ENCODE data around the gene SPRYD4. TPM values are rescaled to one million over a fixed set of nuclear protein-coding genes. Genes with fewer than 3 reads are reported as not detected.
A peak's percentile ranks its signal among the peaks of the same experiment; 100 is the strongest.
"Not testable (repeated sequence)": the region's sequence is repeated elsewhere in the genome, so short reads cannot be mapped to it uniquely, and the experiment has no call there.

SPRYD4 gene
- total and polyA plus RNA-seq, 4 donors: 1.6 to 3.6 (median 1.9) TPM

DNA sequence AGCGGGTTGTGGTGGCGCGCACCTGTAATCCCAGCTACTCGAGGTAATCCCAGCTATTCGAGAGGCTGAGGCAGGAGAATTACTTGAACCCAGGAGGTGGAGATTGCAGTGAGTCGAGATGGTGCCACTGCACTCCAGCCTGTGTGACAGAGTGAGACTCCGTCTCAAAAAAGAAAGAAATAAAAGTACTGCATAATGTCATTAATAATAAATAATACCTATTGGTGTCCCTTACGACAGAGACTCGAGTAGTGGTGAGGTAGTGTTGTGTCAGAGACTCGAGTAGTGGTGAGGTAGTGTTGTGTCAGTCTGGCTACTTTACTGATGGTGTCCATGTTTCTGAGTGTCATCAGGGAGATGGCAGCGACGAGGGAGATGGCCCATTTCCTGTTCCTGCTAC is 18.3 kb downstream of the SPRYD4 start:
- 88 to 92% methylated on average over 12 of the region's 12 CpGs for WGBS, 2 donors
- DNase-seq (no peak), ATAC-seq (ENCODE audit: low FRiP score) (no peak)
- no peaks in the 10 kb centered on the region for H3K4me1 ChIP-seq (ENCODE audit: control insufficient read depth in 1 of 2, insufficient read depth in 2 of 2, low read length in 2 of 2)
- H3K9me3 ChIP-seq (ENCODE audit: control insufficient read depth, low read length): no peaks in the 10 kb centered on the region
- no peak overlapping the region for H3K27ac ChIP-seq (ENCODE audit: low read depth in 1 of 2, low read length in 2 of 2)
- intact Hi-C loops (cut with DNase I): no loop called here
- no peaks in the 10 kb centered on the region for H3K27me3 ChIP-seq (ENCODE audit: control insufficient read depth in 1 of 2, insufficient read depth in 2 of 2, low read length in 1 of 2)
- H3K4me3 ChIP-seq (ENCODE audit: low read length in 2 of 2): no peak overlapping the region
- no peaks in the 10 kb centered on the region for H3K36me3 ChIP-seq (ENCODE audit: control insufficient read depth in 1 of 2, insufficient read depth in 2 of 2, low read length in 1 of 2)

DNA sequence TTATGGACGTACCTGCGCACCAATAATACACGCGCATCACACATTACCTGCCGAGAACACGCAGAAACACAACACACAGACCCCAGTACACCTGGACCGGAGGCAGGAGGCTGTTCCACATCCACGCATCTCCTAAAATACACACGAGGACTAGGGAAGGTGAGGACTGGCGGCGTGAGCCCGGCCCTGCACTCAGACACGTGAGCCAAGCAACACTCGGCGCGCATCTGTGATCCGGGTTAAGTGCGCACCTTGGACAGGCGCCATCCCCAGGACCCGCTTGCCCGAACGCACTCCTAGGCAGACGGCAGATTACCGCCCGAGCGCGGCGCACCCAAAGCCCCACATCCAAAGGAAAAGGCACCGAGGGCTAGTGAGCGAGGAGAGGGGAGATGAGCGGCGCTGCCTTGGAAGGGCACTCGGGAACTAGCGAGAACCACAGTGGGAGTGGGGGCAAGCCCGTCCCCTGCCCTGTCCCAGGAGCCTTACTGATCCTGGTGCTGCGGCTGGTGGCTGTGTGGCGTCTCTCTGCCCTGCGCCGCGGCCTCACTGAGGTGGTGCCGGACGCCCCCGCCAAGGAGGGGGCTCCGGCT is 19.2 kb downstream of the SPRYD4 start:
- 4 to 5% methylated on average over 43 to 44 of the region's 44 CpGs for WGBS, 2 donors
- Histone ChIP-seq H3K4me1 (ENCODE audit: control insufficient read depth in 1 of 2, insufficient read depth in 2 of 2, low read length in 2 of 2) (no peaks in the 10 kb centered on the region), H3K27ac (ENCODE audit: low read depth in 1 of 2, low read length in 2 of 2) (no peak overlapping the region), H3K4me3 (ENCODE audit: low read length in 2 of 2) (peak overlapping the region; percentile 9 to 58), H3K27me3 (ENCODE audit: control insufficient read depth in 1 of 2, insufficient read depth in 2 of 2, low read length in 1 of 2) (no peaks in the 10 kb centered on the region), H3K36me3 (ENCODE audit: control insufficient read depth in 1 of 2, insufficient read depth in 2 of 2, low read length in 1 of 2) (no peaks in the 10 kb centered on the region), H3K9me3 (ENCODE audit: control insufficient read depth, low read length) (no peaks in the 10 kb centered on the region)
- ATAC-seq (ENCODE audit: low FRiP score) (peak; percentile 62), DNase-seq (peak; percentile 53 to 80)
- intact Hi-C loops (cut with DNase I): no loop called here

DNA sequence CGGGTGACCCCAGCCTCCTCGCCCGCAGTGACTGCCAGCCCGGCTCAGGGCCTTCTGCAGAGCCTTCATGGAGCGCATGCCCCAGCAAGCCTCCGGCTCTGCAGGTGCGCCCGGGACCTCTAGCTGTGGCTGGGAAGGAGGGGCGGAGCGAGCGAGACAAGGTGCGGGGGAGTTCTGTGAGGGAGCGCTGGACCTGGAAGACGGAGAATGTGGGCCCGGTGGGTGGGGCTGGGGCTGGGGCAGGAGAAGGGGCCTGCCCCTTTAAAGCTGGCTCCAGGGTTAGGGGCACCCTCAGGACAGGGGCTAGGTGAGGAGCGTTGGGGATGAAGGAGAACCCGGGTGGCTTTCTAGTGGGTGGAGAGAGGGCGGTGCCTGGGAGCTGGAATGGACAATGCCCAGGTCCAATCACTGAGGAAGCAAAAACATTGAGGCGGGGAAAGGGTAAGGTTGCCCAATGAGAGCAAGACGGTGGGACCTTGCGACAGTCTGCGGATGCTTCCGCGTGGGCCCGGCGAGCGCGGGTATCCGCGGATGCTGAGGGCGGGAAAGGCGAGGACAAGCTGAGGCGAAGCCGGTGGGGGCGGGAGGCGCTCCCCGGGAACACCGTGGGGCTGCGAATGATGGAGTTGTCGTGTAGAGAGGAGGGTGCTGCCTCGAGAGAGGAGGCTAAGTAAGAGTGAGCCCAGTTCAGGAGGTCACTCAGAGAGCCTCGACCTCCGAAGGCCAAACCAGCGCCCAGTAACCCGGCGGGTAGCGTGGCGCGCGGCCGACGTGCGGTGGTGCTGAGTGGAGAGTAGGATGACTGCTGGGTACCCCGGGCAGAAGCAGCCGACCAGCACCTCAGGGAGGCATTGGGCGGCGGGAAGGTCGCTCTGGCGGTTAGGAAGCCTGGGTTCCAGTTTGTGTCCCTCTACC is 19.9 kb downstream of the SPRYD4 start, which contains the start of gene GLS2:
GLS2 (minus strand) TSS at position 121 of the 915 bp plus-strand sequence; CDS start at position 78, 43 bp downstream.
- H3K27ac ChIP-seq (ENCODE audit: low read depth in 1 of 2, low read length in 2 of 2): no peak within 1 kb of the TSS
- WGBS, 2 donors: 15% methylated on average over 52 to 59 of the region's 59 CpGs
- no peaks in the 10 kb centered on the region for H3K9me3 ChIP-seq (ENCODE audit: control insufficient read depth, low read length)
- H3K4me1 ChIP-seq (ENCODE audit: control insufficient read depth in 1 of 2, insufficient read depth in 2 of 2, low read length in 2 of 2): no peaks in the 10 kb centered on the region
- DNase-seq (peak; percentile 81 to 89), ATAC-seq (ENCODE audit: low FRiP score) (peak; percentile 93)
- intact Hi-C loops (cut with DNase I): no loop called here
- H3K4me3 ChIP-seq (ENCODE audit: low read length in 2 of 2): peak within 1 kb of the TSS; percentile 9 to 58
- no peaks in the 10 kb centered on the region for H3K27me3 ChIP-seq (ENCODE audit: control insufficient read depth in 1 of 2, insufficient read depth in 2 of 2, low read length in 1 of 2)
- no peaks in the 10 kb centered on the region for H3K36me3 ChIP-seq (ENCODE audit: control insufficient read depth in 1 of 2, insufficient read depth in 2 of 2, low read length in 1 of 2)

DNA sequence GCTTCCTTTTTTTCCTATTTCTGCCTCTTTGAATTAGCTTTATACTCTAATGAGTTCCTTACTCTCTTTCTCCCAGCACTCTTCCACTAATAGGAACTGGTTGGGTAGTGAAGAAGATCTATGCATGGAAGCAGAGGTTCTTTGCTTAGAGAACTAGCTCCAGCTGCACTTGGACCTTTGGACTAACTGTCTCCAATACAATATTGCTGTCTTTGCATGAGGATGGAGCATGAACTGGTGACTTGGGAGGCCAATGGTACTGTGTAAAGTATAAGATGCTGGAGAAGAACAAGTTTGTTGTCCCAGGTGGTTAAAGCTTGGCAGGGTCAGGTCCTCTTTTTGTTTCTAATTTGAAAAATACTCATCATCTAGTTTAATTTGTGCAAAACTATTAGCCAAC is 22.0 kb downstream of the SPRYD4 start:
- Histone ChIP-seq H3K4me3 (ENCODE audit: low read length in 2 of 2) (no peak overlapping the region), H3K9me3 (ENCODE audit: control insufficient read depth, low read length) (no peaks in the 10 kb centered on the region), H3K27ac (ENCODE audit: low read depth in 1 of 2, low read length in 2 of 2) (no peak overlapping the region), H3K27me3 (ENCODE audit: control insufficient read depth in 1 of 2, insufficient read depth in 2 of 2, low read length in 1 of 2) (no peaks in the 10 kb centered on the region), H3K36me3 (ENCODE audit: control insufficient read depth in 1 of 2, insufficient read depth in 2 of 2, low read length in 1 of 2) (no peaks in the 10 kb centered on the region), H3K4me1 (ENCODE audit: control insufficient read depth in 1 of 2, insufficient read depth in 2 of 2, low read length in 2 of 2) (no peaks in the 10 kb centered on the region)
- ATAC-seq (ENCODE audit: low FRiP score): no peak
- DNase-seq: no peak
- intact Hi-C loops (cut with DNase I): no loop called here

DNA sequence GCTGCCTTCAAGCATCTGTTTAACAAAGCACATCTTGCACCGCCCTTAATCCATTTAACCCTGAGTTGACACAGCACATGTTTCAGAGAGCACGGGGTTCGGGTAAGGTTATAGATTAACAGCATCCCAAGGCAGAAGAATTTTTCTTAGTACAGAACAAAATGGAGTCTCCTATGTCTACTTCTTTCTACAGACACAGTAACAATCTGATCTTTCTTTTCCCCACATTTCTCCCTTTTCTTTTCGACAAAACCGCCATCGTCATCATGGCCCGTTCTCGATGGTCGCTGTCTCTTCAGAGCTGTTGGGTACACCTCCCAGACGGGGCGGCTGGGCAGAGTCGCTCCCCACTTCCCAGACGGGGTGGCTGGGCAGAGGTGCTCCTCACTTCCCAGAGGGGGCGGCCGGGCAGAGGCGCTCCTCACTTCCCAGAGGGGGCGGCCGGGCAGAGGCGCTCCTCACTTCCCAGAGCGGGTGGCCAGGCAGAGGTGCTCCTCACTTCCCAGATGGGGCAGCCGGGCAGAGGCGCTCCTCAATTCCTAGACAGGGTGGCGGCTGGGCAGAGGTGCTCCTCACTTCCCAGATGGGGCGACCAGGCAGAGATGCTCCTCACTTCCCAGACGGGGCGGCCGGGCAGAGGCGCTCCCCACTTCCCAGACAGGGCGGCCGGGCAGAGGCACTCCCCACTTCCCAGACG is 25.2 kb downstream of the SPRYD4 start:
- DNase-seq; H3K27ac ChIP-seq (ENCODE audit: low read depth in 1 of 2, low read length in 2 of 2); H3K4me3 ChIP-seq (ENCODE audit: low read length in 2 of 2); H3K4me1 ChIP-seq (ENCODE audit: control insufficient read depth in 1 of 2, insufficient read depth in 2 of 2, low read length in 2 of 2); H3K36me3 ChIP-seq (ENCODE audit: control insufficient read depth in 1 of 2, insufficient read depth in 2 of 2, low read length in 1 of 2); H3K9me3 ChIP-seq (ENCODE audit: control insufficient read depth, low read length); intact Hi-C loops (cut with DNase I); ATAC-seq (ENCODE audit: low FRiP score); H3K27me3 ChIP-seq (ENCODE audit: control insufficient read depth in 1 of 2, insufficient read depth in 2 of 2, low read length in 1 of 2): not testable (repeated sequence)
- 90 to 93% methylated on average over 29 to 31 of the region's 31 CpGs for WGBS, 2 donors

DNA sequence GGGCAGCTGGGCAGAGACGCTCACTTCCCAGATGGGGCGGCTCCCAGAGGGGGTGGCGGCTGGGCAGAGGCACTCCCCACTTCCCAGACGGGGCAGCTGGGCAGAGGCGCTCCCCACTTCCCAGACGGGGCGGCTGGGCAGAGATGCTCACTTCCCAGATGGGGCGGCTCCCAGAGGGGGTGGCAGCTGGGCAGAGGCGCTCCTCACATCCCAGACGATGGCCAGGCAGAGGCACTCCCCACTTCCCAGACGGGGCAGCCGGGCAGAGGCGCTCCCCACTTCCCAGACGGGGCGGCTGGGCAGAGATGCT is 25.7 kb downstream of the SPRYD4 start:
- intact Hi-C loops (cut with DNase I); H3K36me3 ChIP-seq (ENCODE audit: control insufficient read depth in 1 of 2, insufficient read depth in 2 of 2, low read length in 1 of 2); ATAC-seq (ENCODE audit: low FRiP score); DNase-seq; H3K27me3 ChIP-seq (ENCODE audit: control insufficient read depth in 1 of 2, insufficient read depth in 2 of 2, low read length in 1 of 2); H3K9me3 ChIP-seq (ENCODE audit: control insufficient read depth, low read length); H3K4me1 ChIP-seq (ENCODE audit: control insufficient read depth in 1 of 2, insufficient read depth in 2 of 2, low read length in 2 of 2); H3K27ac ChIP-seq (ENCODE audit: low read depth in 1 of 2, low read length in 2 of 2); H3K4me3 ChIP-seq (ENCODE audit: low read length in 2 of 2): not testable (repeated sequence)
- WGBS, 2 donors: 92 to 98% methylated on average over 9 to 15 of the region's 15 CpGs

DNA sequence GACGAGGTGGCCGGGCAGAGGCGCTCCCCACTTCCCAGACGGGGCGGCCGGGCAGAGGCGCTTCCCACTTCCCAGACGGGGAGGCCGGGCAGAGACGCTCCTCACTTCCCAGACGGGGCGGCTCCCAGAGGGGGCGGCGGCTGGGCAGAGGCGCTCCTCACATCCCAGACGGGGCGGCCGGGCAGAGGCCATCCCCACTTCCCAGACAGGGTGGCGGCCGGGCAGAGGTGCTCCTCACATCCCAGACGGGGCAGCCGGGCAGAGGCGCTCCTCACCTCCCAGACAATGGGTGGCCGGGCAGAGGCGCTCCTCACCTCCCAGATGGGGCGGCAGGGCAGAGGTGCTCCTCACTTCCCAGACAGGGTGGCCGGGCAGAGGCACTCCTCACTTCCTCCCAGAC is 26.1 kb downstream of the SPRYD4 start:
- 94 to 97% methylated on average over 27 of the region's 27 CpGs for WGBS, 2 donors
- H3K27ac ChIP-seq (ENCODE audit: low read depth in 1 of 2, low read length in 2 of 2); intact Hi-C loops (cut with DNase I); H3K9me3 ChIP-seq (ENCODE audit: control insufficient read depth, low read length); DNase-seq; ATAC-seq (ENCODE audit: low FRiP score); H3K27me3 ChIP-seq (ENCODE audit: control insufficient read depth in 1 of 2, insufficient read depth in 2 of 2, low read length in 1 of 2); H3K36me3 ChIP-seq (ENCODE audit: control insufficient read depth in 1 of 2, insufficient read depth in 2 of 2, low read length in 1 of 2); H3K4me1 ChIP-seq (ENCODE audit: control insufficient read depth in 1 of 2, insufficient read depth in 2 of 2, low read length in 2 of 2); H3K4me3 ChIP-seq (ENCODE audit: low read length in 2 of 2): not testable (repeated sequence)

DNA sequence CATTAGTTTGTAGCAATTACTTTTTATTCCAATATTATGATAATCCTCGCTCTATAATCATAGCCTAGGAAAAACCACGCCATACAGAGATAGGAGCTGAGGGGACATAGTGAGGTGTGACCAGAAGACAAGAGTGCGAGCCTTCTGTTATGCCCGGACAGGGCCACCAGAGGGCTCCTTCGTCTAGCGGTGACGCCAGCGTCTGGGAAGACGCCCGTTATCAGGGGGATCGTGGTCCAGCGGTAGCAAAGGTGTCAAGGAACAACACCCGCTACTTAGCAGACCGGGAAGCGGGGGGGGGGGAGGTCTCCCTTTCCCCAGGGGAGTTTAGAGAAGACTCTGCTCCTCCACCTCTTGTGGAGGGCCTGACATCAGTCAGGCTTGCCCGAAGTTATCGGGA is 28.3 kb downstream of the SPRYD4 start:
- intact Hi-C loops (cut with DNase I); ATAC-seq (ENCODE audit: low FRiP score); H3K27ac ChIP-seq (ENCODE audit: low read depth in 1 of 2, low read length in 2 of 2); H3K4me3 ChIP-seq (ENCODE audit: low read length in 2 of 2); H3K36me3 ChIP-seq (ENCODE audit: control insufficient read depth in 1 of 2, insufficient read depth in 2 of 2, low read length in 1 of 2); H3K27me3 ChIP-seq (ENCODE audit: control insufficient read depth in 1 of 2, insufficient read depth in 2 of 2, low read length in 1 of 2); H3K4me1 ChIP-seq (ENCODE audit: control insufficient read depth in 1 of 2, insufficient read depth in 2 of 2, low read length in 2 of 2); H3K9me3 ChIP-seq (ENCODE audit: control insufficient read depth, low read length): not testable (repeated sequence)
- DNase-seq: peak; percentile 77 to 91
- 8 to 11% methylated on average over 15 to 17 of the region's 17 CpGs for WGBS, 2 donors

Data from aorta (tissue), 5 donors.